SK-N-SH treated with all-trans-retinoic acid at 6 μM for 48 hours (cell line): ENCODE data around the gene C6orf15.

Experiments used
- ATAC-seq: fragments of 200-7000 bp; cut with Tn5 transposase; 3 replicates; pipeline ENCODE4 v1.9.1; 2020; ENCODE audit warnings: mild to moderate bottlenecking, moderate library complexity
- ARNTL ChIP-seq: fragments of 450-650 bp; formaldehyde crosslinking; IDR thresholded peaks from 2 replicates; pipeline ENCODE4 v1.5.0; 2020; ENCODE audit warnings: low read depth, mild to moderate bottlenecking, moderate library complexity, borderline replicate concordance
- BACH2 ChIP-seq: fragments of 250-450 bp; sonication (Bioruptor Pico); IDR thresholded peaks from 2 replicates; pipeline ENCODE4 v1.9.0; 2021; ENCODE audit warnings: mild to moderate bottlenecking, borderline replicate concordance
- CSDC2 ChIP-seq: fragments of 250-450 bp; sonication (Bioruptor Pico); IDR thresholded peaks from 2 replicates; pipeline ENCODE4 v1.5.0; 2020; ENCODE audit warnings: mild to moderate bottlenecking, moderate library complexity
- ESRRG ChIP-seq: fragments of 250-450 bp; sonication (Bioruptor Pico); IDR thresholded peaks from 2 replicates; pipeline ENCODE4 v1.6.1; 2021; ENCODE audit warnings: mild to moderate bottlenecking
- GLIS3 ChIP-seq: fragments of 250-450 bp; sonication (Bioruptor Pico); IDR thresholded peaks from 2 replicates; pipeline ENCODE4 v1.5.0; 2020; ENCODE audit warnings: mild to moderate bottlenecking, moderate library complexity
- ISL1 ChIP-seq: fragments of 250-450 bp; sonication (Bioruptor Pico); IDR thresholded peaks from 2 replicates; pipeline ENCODE4 v2.1.2; 2022; ENCODE audit warnings: mild to moderate bottlenecking, moderate library complexity
- OSR1 ChIP-seq: fragments of 250-450 bp; sonication (Bioruptor Pico); IDR thresholded peaks from 2 replicates; pipeline ENCODE4 v1.8.0; 2022; ENCODE audit warnings: moderate library complexity, mild to moderate bottlenecking, inconsistent platforms
- PPARA ChIP-seq: fragments of 250-450 bp; sonication (Bioruptor Pico); IDR thresholded peaks from 2 replicates; pipeline ENCODE4 v1.5.0; 2020; ENCODE audit warnings: mild to moderate bottlenecking, borderline replicate concordance
- RARB ChIP-seq: fragments of 250-450 bp; sonication (Bioruptor Pico); IDR thresholded peaks from 2 replicates; pipeline ENCODE4 v1.8.0; 2021; ENCODE audit warnings: mild to moderate bottlenecking, moderate library complexity
- SNAI2 ChIP-seq: fragments of 250-450 bp; sonication (Bioruptor Pico); IDR thresholded peaks from 2 replicates; pipeline ENCODE4 v1.5.0; 2020; ENCODE audit warnings: mild to moderate bottlenecking, moderate library complexity
- TCF4 ChIP-seq: fragments of 250-450 bp; sonication (Bioruptor Pico); IDR thresholded peaks from 2 replicates; pipeline ENCODE4 v1.8.0; 2021; ENCODE audit warnings: mild to moderate bottlenecking, moderate library complexity, borderline replicate concordance
- TOX ChIP-seq: fragments of 250-450 bp; sonication (Bioruptor Pico); IDR thresholded peaks from 2 replicates; pipeline ENCODE4 v1.8.0; 2021; ENCODE audit warnings: mild to moderate bottlenecking, moderate library complexity, borderline replicate concordance
- ZC3H10 ChIP-seq: fragments of 250-450 bp; sonication (Bioruptor Pico); IDR thresholded peaks from 2 replicates; pipeline ENCODE4 v1.5.1; 2021; ENCODE audit warnings: mild to moderate bottlenecking, moderate library complexity
- ZFP3 ChIP-seq: fragments of 250-450 bp; sonication (Bioruptor Pico); IDR thresholded peaks from 2 replicates; pipeline ENCODE4 v1.5.0; 2020; ENCODE audit warnings: mild to moderate bottlenecking, moderate library complexity
- ZFP30 ChIP-seq: fragments of 450-650 bp; formaldehyde crosslinking; IDR thresholded peaks from 2 replicates; pipeline ENCODE4 v1.5.0; 2022; ENCODE audit warnings: mild to moderate bottlenecking, moderate library complexity
- ZNF565 ChIP-seq: fragments of 450-650 bp; formaldehyde crosslinking; conservative IDR thresholded peaks from 2 replicates; pipeline ENCODE4 v1.5.0; 2020; ENCODE audit warnings: low read depth, mild to moderate bottlenecking, moderate library complexity
- ZNF70 ChIP-seq: fragments of 450-650 bp; formaldehyde crosslinking; IDR thresholded peaks from 2 replicates; pipeline ENCODE4 v1.5.0; 2020; ENCODE audit warnings: mild to moderate bottlenecking, moderate library complexity
- TF ChIP-seq, protein P1 (sequence below): fragments of 250-450 bp; sonication (Bioruptor Pico); IDR thresholded peaks from 2 replicates; pipeline ENCODE4 v1.8.0; 2020; ENCODE audit warnings: mild to moderate bottlenecking, moderate library complexity, borderline replicate concordance
- TF ChIP-seq, protein P2 (sequence below): fragments of 250-450 bp; sonication (Bioruptor Pico); IDR thresholded peaks from 2 replicates; pipeline ENCODE4 v1.5.1; 2020; ENCODE audit warnings: low read depth, mild to moderate bottlenecking, moderate library complexity
- TF ChIP-seq, protein P3 (sequence below): fragments of 250-450 bp; sonication (Bioruptor Pico); IDR thresholded peaks from 2 replicates; pipeline ENCODE4 v1.5.1; 2021; ENCODE audit warnings: mild to moderate bottlenecking, moderate library complexity
- TF ChIP-seq, protein P4 (sequence below): fragments of 250-450 bp; sonication (Bioruptor Pico); IDR thresholded peaks from 2 replicates; pipeline ENCODE4 v1.8.0; 2021; ENCODE audit warnings: low read depth, mild to moderate bottlenecking, moderate library complexity, borderline replicate concordance
- TF ChIP-seq, protein P5 (sequence below): fragments of 250-450 bp; sonication (Bioruptor Pico); IDR thresholded peaks from 2 replicates; pipeline ENCODE4 v1.5.0; 2020; ENCODE audit warnings: mild to moderate bottlenecking, moderate library complexity

Gene C6orf15

DNA sequence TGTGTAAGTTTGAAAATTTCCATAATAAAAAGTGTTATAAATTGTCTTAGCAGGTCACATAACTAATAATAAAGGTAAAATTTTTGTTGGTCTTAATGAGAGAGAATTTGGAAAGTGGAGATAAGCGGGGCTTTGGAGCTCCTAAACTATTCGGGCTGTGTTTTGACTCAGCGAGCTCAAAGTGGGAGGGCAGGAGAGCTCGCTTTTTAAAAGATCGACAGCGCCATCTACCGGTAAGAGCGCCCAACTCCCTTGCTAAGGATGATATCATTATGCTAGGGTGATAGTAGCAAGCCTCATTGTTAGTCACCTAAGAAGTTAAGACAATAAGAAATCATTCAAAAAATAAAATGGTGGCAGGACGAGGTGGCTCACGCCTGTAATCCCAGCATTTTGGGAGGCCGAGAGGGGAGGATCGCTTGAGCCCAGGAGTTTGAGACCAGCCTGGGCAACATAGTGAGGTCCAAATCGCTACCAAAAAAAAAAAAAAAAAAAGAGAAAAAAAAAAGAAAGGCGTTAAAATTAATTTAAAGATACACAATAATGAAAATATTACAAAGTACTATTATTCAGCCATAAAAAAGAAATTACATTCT lies 24.8 kb downstream of the C6orf15 start:
- TF ChIP-seq ZNF70 = no peak
- TF ChIP-seq PPARA (CRISPR knock-in tag) = no peak
- no peak for TF ChIP-seq ZFP3 (CRISPR knock-in tag)
- TF ChIP-seq, protein P1, sequence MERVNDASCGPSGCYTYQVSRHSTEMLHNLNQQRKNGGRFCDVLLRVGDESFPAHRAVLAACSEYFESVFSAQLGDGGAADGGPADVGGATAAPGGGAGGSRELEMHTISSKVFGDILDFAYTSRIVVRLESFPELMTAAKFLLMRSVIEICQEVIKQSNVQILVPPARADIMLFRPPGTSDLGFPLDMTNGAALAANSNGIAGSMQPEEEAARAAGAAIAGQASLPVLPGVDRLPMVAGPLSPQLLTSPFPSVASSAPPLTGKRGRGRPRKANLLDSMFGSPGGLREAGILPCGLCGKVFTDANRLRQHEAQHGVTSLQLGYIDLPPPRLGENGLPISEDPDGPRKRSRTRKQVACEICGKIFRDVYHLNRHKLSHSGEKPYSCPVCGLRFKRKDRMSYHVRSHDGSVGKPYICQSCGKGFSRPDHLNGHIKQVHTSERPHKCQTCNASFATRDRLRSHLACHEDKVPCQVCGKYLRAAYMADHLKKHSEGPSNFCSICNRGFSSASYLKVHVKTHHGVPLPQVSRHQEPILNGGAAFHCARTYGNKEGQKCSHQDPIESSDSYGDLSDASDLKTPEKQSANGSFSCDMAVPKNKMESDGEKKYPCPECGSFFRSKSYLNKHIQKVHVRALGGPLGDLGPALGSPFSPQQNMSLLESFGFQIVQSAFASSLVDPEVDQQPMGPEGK (CRISPR knock-in tag) = no peak
- no peak for TF ChIP-seq TCF4 (CRISPR knock-in tag)
- no peak for TF ChIP-seq RARB
- TF ChIP-seq ZFP30 = no peak
- TF ChIP-seq ISL1 (CRISPR knock-in tag) = no peak
- no peak for TF ChIP-seq BACH2 (CRISPR knock-in tag)
- TF ChIP-seq OSR1 (CRISPR knock-in tag) = no peak
- TF ChIP-seq, protein P2, sequence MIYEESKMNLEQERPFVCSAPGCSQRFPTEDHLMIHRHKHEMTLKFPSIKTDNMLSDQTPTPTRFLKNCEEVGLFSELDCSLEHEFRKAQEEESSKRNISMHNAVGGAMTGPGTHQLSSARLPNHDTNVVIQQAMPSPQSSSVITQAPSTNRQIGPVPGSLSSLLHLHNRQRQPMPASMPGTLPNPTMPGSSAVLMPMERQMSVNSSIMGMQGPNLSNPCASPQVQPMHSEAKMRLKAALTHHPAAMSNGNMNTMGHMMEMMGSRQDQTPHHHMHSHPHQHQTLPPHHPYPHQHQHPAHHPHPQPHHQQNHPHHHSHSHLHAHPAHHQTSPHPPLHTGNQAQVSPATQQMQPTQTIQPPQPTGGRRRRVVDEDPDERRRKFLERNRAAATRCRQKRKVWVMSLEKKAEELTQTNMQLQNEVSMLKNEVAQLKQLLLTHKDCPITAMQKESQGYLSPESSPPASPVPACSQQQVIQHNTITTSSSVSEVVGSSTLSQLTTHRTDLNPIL = no peak
- no peak for TF ChIP-seq CSDC2 (CRISPR knock-in tag)
- TF ChIP-seq, all 23 proteins: peak for 0
- peak; percentile 95 for ATAC-seq

DNA sequence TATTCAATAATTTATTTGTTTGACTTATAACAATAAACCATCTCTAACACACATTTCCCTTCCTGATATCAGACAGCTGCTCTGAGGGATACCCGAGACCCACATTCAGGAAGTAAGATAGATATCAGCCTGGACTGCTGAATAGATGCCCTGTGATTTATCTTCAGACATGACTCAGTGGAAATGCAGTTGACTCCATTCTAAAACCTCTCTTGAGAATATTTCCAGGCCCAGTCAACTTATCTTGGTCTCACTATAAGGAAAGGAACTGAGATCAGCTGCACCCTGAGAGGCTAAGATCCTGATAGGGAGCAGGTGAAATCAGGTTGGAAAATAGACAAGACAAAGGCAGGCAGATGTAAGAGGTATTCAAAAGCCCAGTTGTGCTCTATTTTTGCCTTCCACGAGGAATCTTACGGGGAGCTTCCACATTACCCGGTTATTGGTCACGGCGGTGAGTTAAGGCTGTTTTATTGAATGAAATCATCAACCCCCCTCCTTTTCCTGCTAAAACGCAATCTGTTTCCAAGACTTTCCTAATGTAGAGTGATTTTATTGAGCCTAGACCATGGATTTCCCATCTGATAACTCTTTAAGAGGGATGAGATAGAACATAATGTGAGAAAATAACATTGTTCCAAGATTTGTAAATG lies 25.5 kb downstream of the C6orf15 start:
- no peak for TF ChIP-seq BACH2 (CRISPR knock-in tag)
- TF ChIP-seq ZFP30 = no peak
- TF ChIP-seq PPARA (CRISPR knock-in tag) = no peak
- TF ChIP-seq SNAI2 (CRISPR knock-in tag) = no peak
- no peak for TF ChIP-seq ESRRG (CRISPR knock-in tag)
- TF ChIP-seq, protein P1 (CRISPR knock-in tag) = no peak
- no peak for TF ChIP-seq GLIS3
- TF ChIP-seq, protein P3, sequence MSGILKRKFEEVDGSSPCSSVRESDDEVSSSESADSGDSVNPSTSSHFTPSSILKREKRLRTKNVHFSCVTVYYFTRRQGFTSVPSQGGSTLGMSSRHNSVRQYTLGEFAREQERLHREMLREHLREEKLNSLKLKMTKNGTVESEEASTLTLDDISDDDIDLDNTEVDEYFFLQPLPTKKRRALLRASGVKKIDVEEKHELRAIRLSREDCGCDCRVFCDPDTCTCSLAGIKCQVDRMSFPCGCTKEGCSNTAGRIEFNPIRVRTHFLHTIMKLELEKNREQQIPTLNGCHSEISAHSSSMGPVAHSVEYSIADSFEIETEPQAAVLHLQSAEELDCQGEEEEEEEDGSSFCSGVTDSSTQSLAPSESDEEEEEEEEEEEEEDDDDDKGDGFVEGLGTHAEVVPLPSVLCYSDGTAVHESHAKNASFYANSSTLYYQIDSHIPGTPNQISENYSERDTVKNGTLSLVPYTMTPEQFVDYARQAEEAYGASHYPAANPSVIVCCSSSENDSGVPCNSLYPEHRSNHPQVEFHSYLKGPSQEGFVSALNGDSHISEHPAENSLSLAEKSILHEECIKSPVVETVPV (CRISPR knock-in tag) = no peak
- no peak for TF ChIP-seq ZNF565 (CRISPR knock-in tag)
- no peak for TF ChIP-seq CSDC2 (CRISPR knock-in tag)
- TF ChIP-seq TCF4 (CRISPR knock-in tag) = no peak
- no peak for TF ChIP-seq TOX (CRISPR knock-in tag)
- TF ChIP-seq, protein P4, sequence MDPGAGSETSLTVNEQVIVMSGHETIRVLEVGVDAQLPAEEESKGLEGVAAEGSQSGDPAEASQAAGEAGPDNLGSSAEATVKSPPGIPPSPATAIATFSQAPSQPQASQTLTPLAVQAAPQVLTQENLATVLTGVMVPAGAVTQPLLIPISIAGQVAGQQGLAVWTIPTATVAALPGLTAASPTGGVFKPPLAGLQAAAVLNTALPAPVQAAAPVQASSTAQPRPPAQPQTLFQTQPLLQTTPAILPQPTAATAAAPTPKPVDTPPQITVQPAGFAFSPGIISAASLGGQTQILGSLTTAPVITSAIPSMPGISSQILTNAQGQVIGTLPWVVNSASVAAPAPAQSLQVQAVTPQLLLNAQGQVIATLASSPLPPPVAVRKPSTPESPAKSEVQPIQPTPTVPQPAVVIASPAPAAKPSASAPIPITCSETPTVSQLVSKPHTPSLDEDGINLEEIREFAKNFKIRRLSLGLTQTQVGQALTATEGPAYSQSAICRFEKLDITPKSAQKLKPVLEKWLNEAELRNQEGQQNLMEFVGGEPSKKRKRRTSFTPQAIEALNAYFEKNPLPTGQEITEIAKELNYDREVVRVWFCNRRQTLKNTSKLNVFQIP (CRISPR knock-in tag) = no peak
- TF ChIP-seq OSR1 (CRISPR knock-in tag) = no peak
- no peak for TF ChIP-seq ZC3H10 (CRISPR knock-in tag)
- TF ChIP-seq, protein P5, sequence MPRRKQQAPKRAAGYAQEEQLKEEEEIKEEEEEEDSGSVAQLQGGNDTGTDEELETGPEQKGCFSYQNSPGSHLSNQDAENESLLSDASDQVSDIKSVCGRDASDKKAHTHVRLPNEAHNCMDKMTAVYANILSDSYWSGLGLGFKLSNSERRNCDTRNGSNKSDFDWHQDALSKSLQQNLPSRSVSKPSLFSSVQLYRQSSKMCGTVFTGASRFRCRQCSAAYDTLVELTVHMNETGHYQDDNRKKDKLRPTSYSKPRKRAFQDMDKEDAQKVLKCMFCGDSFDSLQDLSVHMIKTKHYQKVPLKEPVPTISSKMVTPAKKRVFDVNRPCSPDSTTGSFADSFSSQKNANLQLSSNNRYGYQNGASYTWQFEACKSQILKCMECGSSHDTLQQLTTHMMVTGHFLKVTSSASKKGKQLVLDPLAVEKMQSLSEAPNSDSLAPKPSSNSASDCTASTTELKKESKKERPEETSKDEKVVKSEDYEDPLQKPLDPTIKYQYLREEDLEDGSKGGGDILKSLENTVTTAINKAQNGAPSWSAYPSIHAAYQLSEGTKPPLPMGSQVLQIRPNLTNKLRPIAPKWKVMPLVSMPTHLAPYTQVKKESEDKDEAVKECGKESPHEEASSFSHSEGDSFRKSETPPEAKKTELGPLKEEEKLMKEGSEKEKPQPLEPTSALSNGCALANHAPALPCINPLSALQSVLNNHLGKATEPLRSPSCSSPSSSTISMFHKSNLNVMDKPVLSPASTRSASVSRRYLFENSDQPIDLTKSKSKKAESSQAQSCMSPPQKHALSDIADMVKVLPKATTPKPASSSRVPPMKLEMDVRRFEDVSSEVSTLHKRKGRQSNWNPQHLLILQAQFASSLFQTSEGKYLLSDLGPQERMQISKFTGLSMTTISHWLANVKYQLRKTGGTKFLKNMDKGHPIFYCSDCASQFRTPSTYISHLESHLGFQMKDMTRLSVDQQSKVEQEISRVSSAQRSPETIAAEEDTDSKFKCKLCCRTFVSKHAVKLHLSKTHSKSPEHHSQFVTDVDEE = no peak
- no peak for TF ChIP-seq ARNTL (CRISPR knock-in tag)
- no peak for TF ChIP-seq ISL1 (CRISPR knock-in tag)
- ATAC-seq = peak; percentile 77
